Left forelimb (tissue), 1 donor: ENCODE measurements around the gene LRMDA.

Experiments
- DNase-seq: peaks from one replicate; pipeline ENCODE4 v3.0.0-alpha.2; 2018; ENCODE audit warnings: low spot score

Gene LRMDA

GRCh38 chr10:75672111-75672671, 240.8 kb downstream of the LRMDA start:
- no peak for DNase-seq

DNA sequence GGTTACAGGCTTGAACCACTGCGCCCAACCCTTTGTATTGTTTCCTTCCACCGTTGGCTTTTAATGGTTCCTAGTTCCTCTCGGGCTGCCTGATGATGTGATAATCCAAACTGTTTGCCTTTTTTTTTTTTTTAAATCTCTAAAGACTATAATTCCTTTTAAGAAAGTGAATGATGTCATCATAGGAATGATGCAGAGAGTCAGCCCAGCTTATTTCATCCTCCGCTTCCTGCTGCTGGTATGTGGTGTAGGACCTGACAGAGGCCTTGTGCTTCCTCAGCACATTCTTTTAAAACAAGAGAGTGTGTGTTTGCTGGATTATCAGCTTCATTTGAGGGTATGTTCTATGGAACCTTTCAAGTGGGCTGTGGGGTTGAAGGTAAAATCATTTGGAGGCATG, 241.4 kb downstream of the LRMDA start:
- DNase-seq = no peak

- DNase-seq = no peak
These were observed 246.1 kb downstream of the LRMDA start for GRCh38 chr10:75677541-75677940.

- DNase-seq = no peak
These were observed 247.1 kb downstream of the LRMDA start for GRCh38 chr10:75678527-75678926.

DNA sequence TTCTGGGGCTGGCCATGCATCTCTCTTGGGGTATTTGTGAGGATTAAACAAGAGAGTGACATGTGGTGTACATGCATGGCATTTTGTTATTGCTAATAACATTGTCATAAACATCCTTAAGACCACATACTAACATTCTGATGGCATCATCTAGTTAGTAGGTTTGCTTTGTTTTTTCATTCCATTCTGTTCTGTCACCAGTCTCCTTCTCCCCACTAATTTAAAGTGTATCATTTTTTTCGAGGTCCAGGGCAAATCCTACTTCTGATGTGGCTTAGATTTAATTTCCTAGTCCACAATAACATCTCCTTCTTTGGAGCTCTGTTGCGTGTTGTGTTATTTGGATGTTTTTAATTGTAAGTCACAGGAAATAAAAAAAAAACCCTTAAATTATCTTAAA, 248.1 kb downstream of the LRMDA start:
- DNase-seq = no peak

DNA sequence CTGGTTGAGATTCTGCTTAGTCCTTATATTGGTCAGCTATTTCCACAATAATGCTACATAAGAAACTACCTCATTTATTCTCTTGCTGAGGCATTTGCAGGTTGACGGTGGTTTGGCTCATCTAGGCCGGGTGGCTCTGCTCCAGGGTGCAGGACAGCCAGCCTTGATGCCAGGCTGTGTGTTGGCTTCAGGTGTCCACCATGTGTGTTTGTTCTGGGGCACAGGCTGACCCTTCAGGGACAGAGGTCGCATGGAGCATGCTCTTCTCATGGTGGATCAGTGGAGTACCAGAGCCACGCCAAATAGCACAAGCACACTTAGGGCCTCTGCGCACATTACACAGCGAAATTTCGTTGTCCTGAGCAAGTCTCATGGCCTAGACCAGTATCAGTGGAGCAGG, 249.9 kb downstream of the LRMDA start:
- DNase-seq = no peak

GRCh38 chr10:75682649-75683557, 251.5 kb downstream of the LRMDA start:
- DNase-seq = no peak

GRCh38 chr10:75685187-75685586, 253.8 kb downstream of the LRMDA start:
- DNase-seq = no peak

- no peak for DNase-seq
These were observed 257.3 kb downstream of the LRMDA start for GRCh38 chr10:75688506-75689300.

DNA sequence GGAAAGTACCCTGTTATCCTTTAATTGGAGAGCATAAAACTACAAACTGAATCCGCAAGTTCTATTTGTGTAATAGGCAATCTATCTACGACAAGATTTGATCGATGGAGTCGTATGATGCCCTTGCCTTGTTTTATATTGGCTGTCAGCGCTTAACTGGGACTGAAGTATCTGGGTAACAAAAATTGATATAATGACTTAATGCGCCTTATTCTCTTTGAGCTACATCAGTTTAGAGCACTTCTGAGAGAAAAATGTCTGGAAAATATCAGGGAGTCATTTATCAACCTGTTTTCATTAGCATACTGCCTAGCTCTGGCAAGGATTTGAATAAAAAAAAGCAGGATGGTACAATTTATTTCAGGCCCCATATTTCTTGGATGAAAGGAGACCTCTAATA, 262.1 kb downstream of the LRMDA start:
- DNase-seq = no peak

DNA sequence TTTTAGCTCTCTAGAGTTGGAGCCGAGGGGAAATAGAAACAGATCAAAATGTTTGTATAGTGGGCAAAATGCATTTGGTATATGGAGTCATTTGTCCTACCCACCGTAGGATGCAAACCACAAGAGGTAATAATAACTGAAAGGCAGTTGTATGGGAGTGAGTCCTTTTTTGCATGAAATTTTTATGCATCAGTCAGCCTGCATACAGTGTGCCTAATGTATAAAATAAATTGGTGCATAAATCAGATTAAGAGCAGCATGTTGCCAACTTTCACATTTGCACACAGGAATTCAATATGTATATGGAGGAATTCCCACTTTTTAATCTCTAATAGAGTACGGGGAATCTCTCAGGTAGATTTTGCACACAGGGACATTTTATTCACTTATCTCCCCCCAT, 262.8 kb downstream of the LRMDA start:
- no peak for DNase-seq

DNA sequence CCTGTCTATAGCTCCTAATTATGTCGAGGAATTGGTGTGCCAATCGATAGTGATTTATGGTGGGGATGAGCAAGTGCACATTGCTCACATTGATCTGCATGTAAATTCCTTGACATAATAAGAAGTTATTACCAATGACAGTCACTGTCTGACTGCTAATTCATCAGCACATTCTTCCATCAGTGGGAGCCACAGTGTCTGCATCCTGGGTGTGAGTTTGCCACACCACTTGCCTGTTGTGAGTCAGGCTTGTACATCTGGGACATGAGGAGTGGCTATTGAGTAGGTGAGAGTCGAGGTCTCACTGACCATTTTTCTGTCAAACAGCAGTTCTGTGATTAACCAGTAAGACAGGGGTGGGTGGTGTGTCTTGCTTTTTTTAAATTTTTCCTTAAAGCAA, 263.4 kb downstream of the LRMDA start:
- no peak for DNase-seq

GRCh38 chr10:75695994-75696393, 264.6 kb downstream of the LRMDA start:
- DNase-seq = no peak

- no peak for DNase-seq
These were observed 265.1 kb downstream of the LRMDA start for GRCh38 chr10:75696536-75696935.

GRCh38 chr10:75703191-75703854, 271.9 kb downstream of the LRMDA start:
- no peak for DNase-seq

- no peak for DNase-seq
These were observed 274.0 kb downstream of the LRMDA start for GRCh38 chr10:75705426-75705825.

DNA sequence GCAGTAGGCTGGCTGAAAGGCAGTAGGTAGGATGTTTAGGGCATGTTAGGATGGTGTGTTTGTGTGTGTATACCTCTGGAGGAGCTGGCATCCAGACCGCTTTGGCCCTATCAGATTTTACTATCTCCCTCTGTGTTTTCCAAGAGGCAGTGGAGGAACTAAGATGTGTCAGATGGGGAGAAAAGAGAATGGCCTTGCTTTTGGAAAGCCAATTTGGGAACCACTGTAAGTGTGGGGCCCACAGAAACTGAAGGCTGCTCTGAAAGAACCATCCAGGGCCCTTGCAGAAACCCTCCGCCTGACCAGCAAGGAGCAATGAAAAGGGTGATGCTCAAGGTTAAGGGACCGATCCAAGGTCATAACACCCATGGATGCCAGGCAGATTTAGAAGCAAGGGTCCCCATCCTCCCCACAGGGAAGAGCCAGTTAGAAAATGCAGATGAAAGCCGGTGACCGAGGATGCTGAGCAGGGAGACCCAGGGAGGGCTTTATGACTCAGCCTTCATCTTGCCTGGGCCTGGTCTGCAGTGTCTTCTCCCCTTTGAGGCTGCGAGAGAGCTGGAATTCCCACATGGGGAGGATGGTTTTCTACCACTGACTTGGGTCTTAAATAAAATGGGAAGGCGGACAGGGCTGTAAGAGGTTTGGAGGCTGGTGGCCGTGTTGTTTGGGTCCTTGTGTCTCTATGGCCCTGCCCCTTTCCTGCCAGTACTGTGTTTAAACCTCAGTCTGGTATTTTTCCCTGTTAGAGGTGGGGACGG, 275.8 kb downstream of the LRMDA start:
- no peak for DNase-seq

GRCh38 chr10:75708060-75708459, 276.6 kb downstream of the LRMDA start:
- DNase-seq = no peak

DNA sequence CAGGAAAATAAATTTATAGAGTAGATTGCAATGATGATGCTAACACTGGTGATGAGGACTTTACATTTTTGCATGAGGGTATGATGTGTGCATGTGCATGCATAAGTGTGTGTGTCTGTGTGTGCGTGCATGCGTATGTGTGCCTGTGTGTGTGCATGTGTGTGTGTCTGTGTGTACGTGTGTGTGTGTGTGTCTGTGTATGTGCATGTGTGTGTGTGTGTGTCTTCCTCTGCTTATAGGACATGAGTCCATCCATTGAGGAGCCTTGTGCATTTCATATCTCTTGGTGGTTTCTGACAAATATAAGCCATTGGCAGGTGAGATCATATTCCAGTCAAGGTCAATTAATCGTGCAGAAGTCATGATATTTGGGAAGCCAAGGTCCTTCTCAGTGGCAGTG, 277.8 kb downstream of the LRMDA start:
- no peak for DNase-seq

- DNase-seq = no peak
These were observed 278.4 kb downstream of the LRMDA start for GRCh38 chr10:75709811-75710210.

DNA sequence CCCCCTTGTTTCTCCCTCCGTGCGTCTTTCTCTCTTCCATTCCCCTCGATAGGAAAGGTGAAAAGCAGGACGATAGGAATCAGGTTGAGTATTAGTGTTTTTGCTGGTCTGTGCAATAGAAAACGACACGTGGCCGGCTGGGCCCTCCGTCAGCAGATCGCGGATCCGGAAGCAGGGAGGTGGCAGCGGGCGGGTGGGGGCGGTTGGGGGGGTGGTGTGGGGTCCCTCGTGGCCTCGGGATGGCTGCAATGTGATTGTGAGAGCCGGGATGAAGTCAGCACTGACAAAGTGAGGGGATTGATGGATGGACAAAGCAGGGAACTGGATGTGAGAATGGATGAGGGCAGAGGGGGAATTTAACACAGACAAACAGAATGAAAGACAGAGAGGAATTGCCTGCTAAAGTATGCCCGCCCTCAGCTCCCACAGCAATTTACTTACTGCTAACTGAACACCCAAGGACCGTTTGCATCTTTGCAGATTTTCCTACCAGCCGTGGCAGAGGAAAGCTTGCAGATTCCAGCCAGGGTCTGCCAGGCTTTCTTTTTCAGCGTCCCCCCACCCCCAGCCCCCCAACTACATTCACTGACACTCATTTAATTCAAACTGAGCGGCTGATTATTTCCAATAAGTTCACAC, 280.9 kb downstream of the LRMDA start:
- no peak for DNase-seq
